BLaER1 treated with 17β-estradiol and CSF1 and Interleukin-3, amounts not matched to agents 10 nM and 100 nM (cell line): Measurements from ENCODE around the gene ITPKC.

Source experiments
- H3K27ac ChIP-seq, 11 experiments: shearing (Covaris generic); formaldehyde crosslinking; 2 replicates each; pipeline ENCODE4 v1.8.1; 2022
- H3K27me3 ChIP-seq, 11 experiments: shearing (Covaris generic); formaldehyde crosslinking; 2 replicates each; pipeline ENCODE4 v1.8.1; 2022
- H3K36me3 ChIP-seq, 11 experiments: shearing (Covaris generic); formaldehyde crosslinking; 2 replicates each; pipeline ENCODE4 v1.8.1; 2022
- H3K4me1 ChIP-seq, 10 experiments: shearing (Covaris generic); formaldehyde crosslinking; 2 replicates each; pipeline ENCODE4 v1.8.1; 2022
- H3K4me2 ChIP-seq, 11 experiments: shearing (Covaris generic); formaldehyde crosslinking; 2 replicates each; pipeline ENCODE4 v1.8.1; 2022
- H3K4me3 ChIP-seq, 10 experiments: shearing (Covaris generic); formaldehyde crosslinking; 2 replicates each; pipeline ENCODE4 v1.8.1; 2022
- H3K9ac ChIP-seq, 11 experiments: shearing (Covaris generic); formaldehyde crosslinking; 2 replicates each; pipeline ENCODE4 v1.8.1; 2022
- H3K9me3 ChIP-seq, 11 experiments: shearing (Covaris generic); formaldehyde crosslinking; replicated peaks in 1 of 11; 2 replicates each; pipeline ENCODE4 v1.8.1; 2022
- H4K20me1 ChIP-seq, 11 experiments: shearing (Covaris generic); formaldehyde crosslinking; 2 replicates each; pipeline ENCODE4 v1.8.1; 2022
- Cebpa-rat ChIP-seq, 11 experiments: shearing (Covaris generic); IDR thresholded peaks; 2 replicates each; pipeline ENCODE4 v1.8.1; 2022

The ITPKC gene

DNA sequence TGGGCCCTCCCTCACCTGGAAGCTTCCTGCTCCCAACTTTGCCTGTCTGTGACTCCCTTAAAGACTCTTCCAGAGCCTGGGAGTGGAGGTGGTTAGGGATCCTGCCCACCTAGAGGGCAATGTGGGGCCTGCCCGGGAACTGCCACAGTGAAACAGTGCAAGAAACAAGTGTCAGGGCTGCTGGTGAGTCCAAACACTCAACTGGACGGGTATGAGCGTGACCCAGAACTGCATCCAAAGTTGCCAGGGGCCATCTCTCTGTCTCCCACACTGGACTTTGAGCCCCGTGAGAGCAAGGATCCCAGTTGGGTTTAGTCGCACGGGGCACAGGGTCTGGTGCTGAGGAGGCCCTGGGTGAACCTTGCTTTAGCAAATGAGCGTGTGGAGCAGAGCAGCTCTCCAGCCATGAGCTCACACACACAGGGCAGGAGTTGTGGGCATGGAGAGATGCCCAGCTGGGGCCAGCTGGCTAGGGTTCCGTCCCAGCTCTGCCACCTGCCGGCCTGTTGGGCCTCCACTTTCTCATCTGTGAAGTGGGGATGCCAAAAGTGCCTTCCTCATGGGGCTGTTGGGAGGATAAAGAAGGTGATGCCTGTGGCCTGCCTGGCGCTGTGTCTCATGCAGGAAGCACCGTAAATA, 23.6 kb upstream of the ITPKC start:
- no peak overlapping the region for H3K4me2 ChIP-seq
- peak overlapping the region in 1 of 11 experiments; percentile 39; a peak in 2 of 22 replicates for H3K27ac ChIP-seq
- no peaks in the 10 kb centered on the region for H3K27me3 ChIP-seq
- H3K36me3 ChIP-seq: peaks cover 0 to 38% (median 9%) of the 10 kb centered on the region in 11 experiments; a peak in 12 of 22 replicates
- no peak overlapping the region for H3K4me3 ChIP-seq
- peaks cover 26 to 37% (median 33%) of the 10 kb centered on the region in 10 experiments for H3K4me1 ChIP-seq
- H3K9me3 ChIP-seq: no peaks in the 10 kb centered on the region
- H4K20me1 ChIP-seq: peaks cover 0 to 14% (median 0%) of the 10 kb centered on the region in 11 experiments; a peak in 3 of 22 replicates
- TF ChIP-seq Cebpa-rat (IDR thresholded peaks at IDR 0.05): no peak
- no peak overlapping the region for H3K9ac ChIP-seq

- no peaks in the 10 kb centered on the region for H3K9me3 ChIP-seq
- peak overlapping the region in 1 of 11 experiments; percentile 15; a peak in 1 of 22 replicates for H3K9ac ChIP-seq
- H3K36me3 ChIP-seq: peaks cover 0 to 38% (median 9%) of the 10 kb centered on the region in 11 experiments; a peak in 12 of 22 replicates
- H3K4me3 ChIP-seq: no peak overlapping the region
- H3K4me2 ChIP-seq: no peak overlapping the region
- no peak for TF ChIP-seq Cebpa-rat (IDR thresholded peaks at IDR 0.05)
- peaks cover 19 to 31% (median 27%) of the 10 kb centered on the region in 10 experiments for H3K4me1 ChIP-seq
- peaks cover 0 to 11% (median 0%) of the 10 kb centered on the region in 11 experiments; a peak in 2 of 22 replicates for H4K20me1 ChIP-seq
- H3K27me3 ChIP-seq: no peaks in the 10 kb centered on the region
- 0 out of 22 replicates have a peak overlapping the region, but pooled peaks of 1 of the 11 experiments have one; percentile 4 for H3K27ac ChIP-seq
These were observed 23.0 kb upstream of the ITPKC start for GRCh38 chr19:40693896-40694295.

GRCh38 chr19:40695881-40696280, 21.0 kb upstream of the ITPKC start:
- Histone ChIP-seq H3K9ac (0 out of 22 replicates have a peak overlapping the region, but pooled peaks of 1 of the 11 experiments have one; percentile 4), H3K27ac (no peak overlapping the region), H3K4me3 (no peak overlapping the region), H3K4me1 (peaks cover 6 to 17% (median 12%) of the 10 kb centered on the region in 10 experiments; a peak in 18 of 20 replicates), H3K36me3 (peaks cover 0 to 49% (median 10%) of the 10 kb centered on the region in 11 experiments; a peak in 15 of 22 replicates), H3K27me3 (no peaks in the 10 kb centered on the region), H4K20me1 (no peaks in the 10 kb centered on the region), H3K9me3 (no peaks in the 10 kb centered on the region), H3K4me2 (no peak overlapping the region)
- no peak for TF ChIP-seq Cebpa-rat (IDR thresholded peaks at IDR 0.05)

- Histone ChIP-seq H3K4me2 (no peak overlapping the region), H4K20me1 (no peaks in the 10 kb centered on the region), H3K9ac (no peak overlapping the region), H3K9me3 (no peaks in the 10 kb centered on the region), H3K27ac (no peak overlapping the region), H3K27me3 (no peaks in the 10 kb centered on the region), H3K4me1 (peaks cover 0 to 6% (median 1%) of the 10 kb centered on the region in 10 experiments; a peak in 11 of 20 replicates), H3K36me3 (peaks cover 9 to 60% (median 21%) of the 10 kb centered on the region in 11 experiments), H3K4me3 (no peak overlapping the region)
- no peak for TF ChIP-seq Cebpa-rat (IDR thresholded peaks at IDR 0.05)
These were observed 19.9 kb upstream of the ITPKC start for GRCh38 chr19:40697007-40697406.

DNA sequence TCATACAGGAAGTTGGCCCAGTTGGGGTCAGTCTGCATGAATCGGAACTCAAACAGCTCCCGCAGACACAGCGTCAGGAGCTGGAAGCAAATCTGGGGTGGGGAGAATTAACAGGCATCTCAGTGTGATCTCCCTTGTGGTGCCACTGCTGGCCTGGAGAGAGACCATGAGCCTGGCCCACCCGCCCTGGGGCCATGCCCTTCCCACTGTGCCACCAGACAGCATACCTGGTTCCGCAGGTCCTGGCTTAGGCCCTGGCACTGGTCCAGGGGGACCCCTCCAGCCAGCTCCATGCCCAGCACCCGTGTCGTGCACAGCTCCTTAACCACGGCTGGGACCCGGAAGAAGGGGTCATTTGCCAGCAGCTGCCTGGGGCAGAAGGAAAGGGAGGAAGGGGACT, 16.8 kb upstream of the ITPKC start:
- Histone ChIP-seq H3K27me3 (no peaks in the 10 kb centered on the region), H3K27ac (no peak overlapping the region), H3K4me2 (no peak overlapping the region), H3K36me3 (peaks cover 25 to 74% (median 46%) of the 10 kb centered on the region in 11 experiments), H3K9ac (no peak overlapping the region), H3K9me3 (no peaks in the 10 kb centered on the region), H3K4me3 (no peak overlapping the region), H4K20me1 (no peaks in the 10 kb centered on the region; a peak in 1 of 22 replicates), H3K4me1 (peaks cover 0 to 4% (median 0%) of the 10 kb centered on the region in 10 experiments; a peak in 1 of 20 replicates)
- no peak for TF ChIP-seq Cebpa-rat (IDR thresholded peaks at IDR 0.05)

DNA sequence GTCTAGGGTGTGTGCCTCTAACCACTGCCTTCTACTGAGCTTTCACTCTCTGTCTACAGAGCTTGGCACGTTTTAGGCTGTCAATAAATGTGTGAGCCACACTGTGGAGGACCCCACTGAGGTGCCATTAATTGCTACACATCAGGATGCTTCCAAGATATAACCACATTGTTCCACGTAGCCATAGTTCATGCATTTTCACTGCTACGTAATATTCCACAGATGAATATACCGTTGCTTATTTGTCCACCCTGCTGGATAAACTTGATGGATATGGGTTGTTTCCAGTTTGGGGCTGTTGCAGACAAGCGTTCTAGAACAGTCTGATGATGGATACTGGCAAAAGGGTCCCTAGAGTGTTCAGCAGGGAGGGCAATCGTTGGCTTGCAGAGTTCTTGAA, 15.2 kb upstream of the ITPKC start:
- H3K9ac ChIP-seq: no peak overlapping the region

GRCh38 chr19:40702337-40703012, 14.4 kb upstream of the ITPKC start:
- Histone ChIP-seq H4K20me1 (no peaks in the 10 kb centered on the region; a peak in 1 of 22 replicates), H3K9ac (peak overlapping the region in 3 of 11 experiments; percentile 6 to 37 (median 17); a peak in 3 of 22 replicates), H3K27ac (no peak overlapping the region), H3K4me3 (no peak overlapping the region), H3K9me3 (no peaks in the 10 kb centered on the region), H3K4me2 (no peak overlapping the region), H3K27me3 (no peaks in the 10 kb centered on the region), H3K4me1 (peaks cover 0 to 4% (median 0%) of the 10 kb centered on the region in 10 experiments; a peak in 1 of 20 replicates), H3K36me3 (peaks cover 36 to 82% (median 58%) of the 10 kb centered on the region in 11 experiments)
- no peak for TF ChIP-seq Cebpa-rat (IDR thresholded peaks at IDR 0.05)

More for the DNA sequence above, 15.2 kb upstream of the ITPKC start:
- no peak overlapping the region for H3K4me2 ChIP-seq
- no peak overlapping the region for H3K27ac ChIP-seq
- no peaks in the 10 kb centered on the region for H3K9me3 ChIP-seq
- no peaks in the 10 kb centered on the region for H3K27me3 ChIP-seq
- H3K4me1 ChIP-seq: peaks cover 0 to 4% (median 0%) of the 10 kb centered on the region in 10 experiments; a peak in 1 of 20 replicates
- TF ChIP-seq Cebpa-rat (IDR thresholded peaks at IDR 0.05): no peak
- H3K36me3 ChIP-seq: peaks cover 36 to 76% (median 57%) of the 10 kb centered on the region in 11 experiments
- no peaks in the 10 kb centered on the region; a peak in 1 of 22 replicates for H4K20me1 ChIP-seq
- no peak overlapping the region for H3K4me3 ChIP-seq

DNA sequence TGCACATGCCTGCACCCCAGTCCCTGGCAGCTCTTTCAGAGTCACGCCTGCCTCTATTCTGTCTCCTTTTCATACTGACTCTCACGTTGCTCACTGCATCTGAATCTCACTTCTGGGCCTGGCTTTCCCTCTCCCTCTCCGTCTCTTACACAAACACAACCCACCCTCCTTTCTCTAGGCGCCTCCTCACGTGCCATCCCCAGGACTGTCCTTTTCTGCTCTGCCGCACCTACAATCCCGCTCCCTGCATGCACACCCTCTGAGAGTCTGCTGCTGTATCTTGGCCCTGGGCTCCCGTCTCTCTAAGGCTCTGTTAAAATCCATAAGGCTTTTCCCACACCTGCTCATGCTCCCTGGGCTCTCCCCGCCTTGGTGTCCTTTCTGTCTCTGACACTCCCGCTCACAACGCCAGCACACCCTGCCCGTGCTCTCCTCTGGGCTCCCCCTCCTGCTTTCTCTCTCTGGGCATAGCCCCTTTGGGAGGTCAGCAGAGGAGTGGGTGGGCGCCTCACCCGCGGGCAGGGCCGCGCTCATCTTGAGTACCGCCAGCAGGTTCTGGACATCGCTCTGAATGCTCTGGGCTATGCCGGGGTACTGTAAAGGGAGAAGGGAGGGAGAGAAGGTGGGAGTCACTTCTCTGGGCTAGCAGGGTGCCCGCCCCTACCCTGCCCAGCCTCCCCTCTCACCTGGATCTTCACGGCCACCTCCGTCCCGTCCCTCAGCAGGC, 13.7 kb upstream of the ITPKC start:
- Histone ChIP-seq H4K20me1 (no peaks in the 10 kb centered on the region; a peak in 1 of 22 replicates), H3K9me3 (no peaks in the 10 kb centered on the region), H3K27ac (no peak overlapping the region), H3K27me3 (no peaks in the 10 kb centered on the region), H3K4me3 (no peak overlapping the region), H3K9ac (peak overlapping the region in 4 of 11 experiments; percentile 6 to 37 (median 14); a peak in 2 of 22 replicates), H3K36me3 (peaks cover 38 to 89% (median 65%) of the 10 kb centered on the region in 11 experiments), H3K4me2 (no peak overlapping the region), H3K4me1 (peaks cover 0 to 4% (median 0%) of the 10 kb centered on the region in 10 experiments; a peak in 1 of 20 replicates)
- TF ChIP-seq Cebpa-rat (IDR thresholded peaks at IDR 0.05): no peak
